ENCODE measurements around the gene PKN1.
"Not testable (repeated sequence)": the region's sequence is repeated elsewhere in the genome, so short reads cannot be mapped to it uniquely, and the experiment has no call there.

DNA sequence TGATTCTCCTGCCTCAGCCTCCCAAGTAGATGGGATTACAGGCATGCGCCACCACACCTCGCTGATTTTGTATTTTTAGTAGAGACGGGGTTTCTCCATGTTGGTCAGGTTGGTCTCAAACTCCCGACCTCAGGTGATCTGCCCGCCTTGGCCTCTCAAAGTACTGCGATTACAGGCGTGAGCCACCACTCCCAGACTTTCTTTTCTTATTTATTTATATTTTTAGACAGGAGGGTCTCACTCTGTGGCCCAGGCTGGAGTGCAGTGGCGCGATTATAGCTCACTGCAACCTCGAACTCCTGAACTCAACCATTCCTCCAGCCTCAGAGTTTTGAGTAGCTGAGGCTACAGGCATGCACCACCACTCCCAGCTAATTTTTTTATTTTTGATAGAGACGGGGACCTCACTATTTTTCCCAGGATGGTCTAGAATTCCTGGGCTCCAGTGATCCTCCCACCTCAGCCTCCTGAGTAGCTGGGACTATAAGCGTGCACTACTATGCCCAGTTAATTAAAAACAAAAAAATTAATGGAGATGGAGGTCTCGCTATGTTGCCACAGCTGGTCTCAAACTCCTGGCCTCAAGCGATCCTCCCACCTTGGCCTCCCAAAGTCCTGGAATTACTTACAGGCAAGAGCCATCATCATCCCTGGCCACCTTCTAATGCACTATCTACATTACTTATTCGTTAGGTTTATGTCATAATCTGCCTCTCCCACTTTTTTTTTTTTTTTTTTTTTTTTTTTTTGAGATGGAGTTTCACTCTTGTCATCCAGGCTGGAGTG lies 29.8 kb upstream of the PKN1 start:
- not testable (repeated sequence) for TF ChIP-seq CREB1 (CRISPR knock-in tag; IDR thresholded peaks at IDR 0.05; ENCODE audit: low read depth)
- TF ChIP-seq, protein P1, sequence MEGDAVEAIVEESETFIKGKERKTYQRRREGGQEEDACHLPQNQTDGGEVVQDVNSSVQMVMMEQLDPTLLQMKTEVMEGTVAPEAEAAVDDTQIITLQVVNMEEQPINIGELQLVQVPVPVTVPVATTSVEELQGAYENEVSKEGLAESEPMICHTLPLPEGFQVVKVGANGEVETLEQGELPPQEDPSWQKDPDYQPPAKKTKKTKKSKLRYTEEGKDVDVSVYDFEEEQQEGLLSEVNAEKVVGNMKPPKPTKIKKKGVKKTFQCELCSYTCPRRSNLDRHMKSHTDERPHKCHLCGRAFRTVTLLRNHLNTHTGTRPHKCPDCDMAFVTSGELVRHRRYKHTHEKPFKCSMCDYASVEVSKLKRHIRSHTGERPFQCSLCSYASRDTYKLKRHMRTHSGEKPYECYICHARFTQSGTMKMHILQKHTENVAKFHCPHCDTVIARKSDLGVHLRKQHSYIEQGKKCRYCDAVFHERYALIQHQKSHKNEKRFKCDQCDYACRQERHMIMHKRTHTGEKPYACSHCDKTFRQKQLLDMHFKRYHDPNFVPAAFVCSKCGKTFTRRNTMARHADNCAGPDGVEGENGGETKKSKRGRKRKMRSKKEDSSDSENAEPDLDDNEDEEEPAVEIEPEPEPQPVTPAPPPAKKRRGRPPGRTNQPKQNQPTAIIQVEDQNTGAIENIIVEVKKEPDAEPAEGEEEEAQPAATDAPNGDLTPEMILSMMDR (conservative IDR thresholded peaks at IDR 0.05; ENCODE audit: low read depth in 2 of 2) = not testable (repeated sequence)
